ENCODE results near the gene NECAB3. TPM values are rescaled to one million over a fixed set of nuclear protein-coding genes. Genes with fewer than 3 reads are reported as not detected.

Gene NECAB3
- total and polyA plus RNA-seq, 2 of the 13 experiments (the other 11 are each of a cell fraction or from before 2014, with no cell fraction given) = 61.5 to 65.5 TPM

DNA sequence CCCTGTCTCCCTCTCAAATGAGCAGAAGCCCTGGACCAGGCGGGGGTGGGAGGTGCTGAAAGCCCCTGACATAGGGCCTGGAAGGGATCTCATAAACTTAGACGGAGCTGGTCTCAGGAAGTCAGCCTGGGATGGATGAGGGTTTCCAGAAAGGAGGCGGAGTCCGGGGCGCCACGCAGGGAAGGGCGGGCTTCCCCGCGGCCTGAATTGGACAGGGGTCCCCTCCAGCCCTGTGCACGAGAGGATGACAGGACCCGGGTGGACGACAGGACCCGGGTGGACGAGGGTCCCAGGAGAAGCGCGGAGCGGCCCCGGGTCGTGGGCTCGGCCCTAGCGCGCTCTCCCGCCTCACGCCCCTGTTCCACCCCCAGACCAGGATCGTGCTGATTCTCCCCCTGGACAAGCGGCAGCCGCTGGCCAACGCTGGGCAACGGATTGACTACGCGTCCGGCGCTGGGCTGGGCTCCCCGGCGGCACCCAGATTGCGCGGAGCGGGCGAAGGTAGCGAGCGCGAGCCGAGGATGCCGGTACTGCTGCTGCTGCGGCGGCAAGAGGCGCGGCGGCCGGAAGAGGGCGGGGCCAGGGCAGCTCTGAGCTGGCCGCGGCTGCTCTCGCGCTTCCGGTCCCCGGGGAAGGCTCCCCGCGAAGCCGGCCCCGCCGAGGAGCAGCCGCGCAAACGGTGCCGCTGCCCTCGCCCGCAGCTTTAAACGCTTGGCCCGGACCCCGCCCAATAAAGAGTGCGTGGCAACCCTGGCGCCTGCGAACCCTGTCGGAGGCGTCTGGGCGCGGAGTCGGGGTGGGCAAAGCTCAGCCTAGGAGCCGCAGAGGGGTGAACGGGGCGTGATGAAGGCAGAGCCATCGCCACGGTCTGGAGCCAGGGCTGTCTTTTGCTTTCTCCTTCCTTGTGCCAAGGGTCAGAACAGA is 10.8 kb downstream of the NECAB3 start (continued):
- TF ChIP-seq, protein P1, sequence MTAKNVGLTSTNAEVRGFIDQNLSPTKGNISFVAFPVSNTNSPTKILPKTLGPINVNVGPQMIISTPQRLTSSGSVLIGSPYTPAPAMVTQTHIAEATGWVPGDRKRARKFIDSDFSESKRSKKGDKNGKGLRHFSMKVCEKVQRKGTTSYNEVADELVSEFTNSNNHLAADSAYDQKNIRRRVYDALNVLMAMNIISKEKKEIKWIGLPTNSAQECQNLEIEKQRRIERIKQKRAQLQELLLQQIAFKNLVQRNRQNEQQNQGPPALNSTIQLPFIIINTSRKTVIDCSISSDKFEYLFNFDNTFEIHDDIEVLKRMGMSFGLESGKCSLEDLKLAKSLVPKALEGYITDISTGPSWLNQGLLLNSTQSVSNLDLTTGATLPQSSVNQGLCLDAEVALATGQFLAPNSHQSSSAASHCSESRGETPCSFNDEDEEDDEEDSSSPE (CRISPR knock-in tag; IDR thresholded peaks at IDR 0.05) = peak; percentile 87
- TF ChIP-seq, protein P2, sequence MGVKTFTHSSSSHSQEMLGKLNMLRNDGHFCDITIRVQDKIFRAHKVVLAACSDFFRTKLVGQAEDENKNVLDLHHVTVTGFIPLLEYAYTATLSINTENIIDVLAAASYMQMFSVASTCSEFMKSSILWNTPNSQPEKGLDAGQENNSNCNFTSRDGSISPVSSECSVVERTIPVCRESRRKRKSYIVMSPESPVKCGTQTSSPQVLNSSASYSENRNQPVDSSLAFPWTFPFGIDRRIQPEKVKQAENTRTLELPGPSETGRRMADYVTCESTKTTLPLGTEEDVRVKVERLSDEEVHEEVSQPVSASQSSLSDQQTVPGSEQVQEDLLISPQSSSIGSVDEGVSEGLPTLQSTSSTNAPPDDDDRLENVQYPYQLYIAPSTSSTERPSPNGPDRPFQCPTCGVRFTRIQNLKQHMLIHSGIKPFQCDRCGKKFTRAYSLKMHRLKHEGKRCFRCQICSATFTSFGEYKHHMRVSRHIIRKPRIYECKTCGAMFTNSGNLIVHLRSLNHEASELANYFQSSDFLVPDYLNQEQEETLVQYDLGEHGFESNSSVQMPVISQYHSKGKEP (CRISPR knock-in tag; IDR thresholded peaks at IDR 0.05) = no peak
- TF ChIP-seq RARG (CRISPR knock-in tag; IDR thresholded peaks at IDR 0.05; ENCODE audit: low read depth) (no peak; the same call in 1 of the 2 replicates), ZNF10 (CRISPR knock-in tag; IDR thresholded peaks at IDR 0.05; ENCODE audit: borderline replicate concordance, low read depth) (no peak), ZNF749 (CRISPR knock-in tag; IDR thresholded peaks at IDR 0.05; ENCODE audit: borderline replicate concordance) (peak; percentile 98), HMG20B (CRISPR knock-in tag; conservative IDR thresholded peaks at IDR 0.05) (no peak), ZNF607 (CRISPR knock-in tag; IDR thresholded peaks at IDR 0.05; ENCODE audit: borderline replicate concordance) (peak; percentile 41; the same call in 1 of the 2 replicates), ZNF652 (CRISPR knock-in tag; IDR thresholded peaks at IDR 0.05; ENCODE audit: borderline replicate concordance, low read depth) (no peak), HOXD1 (CRISPR knock-in tag; IDR thresholded peaks at IDR 0.05) (0 out of 2 replicates have a peak, but pooled peaks have one; percentile 16), CBX1 (IDR thresholded peaks at IDR 0.05; ENCODE audit: low read depth) (peak; percentile 89), SIX4 (CRISPR knock-in tag; IDR thresholded peaks at IDR 0.05) (no peak), RFX5 (IDR thresholded peaks at IDR 0.05; ENCODE audit: low read depth, low read length) (no peak)
- TF ChIP-seq, protein P3, sequence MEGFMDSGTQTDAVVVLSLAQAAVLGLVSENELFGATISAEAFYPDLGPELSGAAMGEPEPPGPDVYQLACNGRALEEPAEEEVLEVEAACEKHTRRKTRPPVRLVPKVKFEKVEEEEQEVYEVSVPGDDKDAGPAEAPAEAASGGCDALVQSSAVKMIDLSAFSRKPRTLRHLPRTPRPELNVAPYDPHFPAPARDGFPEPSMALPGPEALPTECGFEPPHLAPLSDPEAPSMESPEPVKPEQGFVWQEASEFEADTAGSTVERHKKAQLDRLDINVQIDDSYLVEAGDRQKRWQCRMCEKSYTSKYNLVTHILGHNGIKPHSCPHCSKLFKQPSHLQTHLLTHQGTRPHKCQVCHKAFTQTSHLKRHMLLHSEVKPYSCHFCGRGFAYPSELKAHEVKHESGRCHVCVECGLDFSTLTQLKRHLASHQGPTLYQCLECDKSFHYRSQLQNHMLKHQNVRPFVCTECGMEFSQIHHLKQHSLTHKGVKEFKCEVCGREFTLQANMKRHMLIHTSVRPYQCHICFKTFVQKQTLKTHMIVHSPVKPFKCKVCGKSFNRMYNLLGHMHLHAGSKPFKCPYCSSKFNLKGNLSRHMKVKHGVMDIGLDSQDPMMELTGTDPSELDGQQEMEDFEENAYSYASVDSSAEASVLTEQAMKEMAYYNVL (CRISPR knock-in tag; IDR thresholded peaks at IDR 0.05; ENCODE audit: borderline replicate concordance) = peak; percentile 23; the same call in 1 of the 2 replicates
- TF ChIP-seq, protein P4, sequence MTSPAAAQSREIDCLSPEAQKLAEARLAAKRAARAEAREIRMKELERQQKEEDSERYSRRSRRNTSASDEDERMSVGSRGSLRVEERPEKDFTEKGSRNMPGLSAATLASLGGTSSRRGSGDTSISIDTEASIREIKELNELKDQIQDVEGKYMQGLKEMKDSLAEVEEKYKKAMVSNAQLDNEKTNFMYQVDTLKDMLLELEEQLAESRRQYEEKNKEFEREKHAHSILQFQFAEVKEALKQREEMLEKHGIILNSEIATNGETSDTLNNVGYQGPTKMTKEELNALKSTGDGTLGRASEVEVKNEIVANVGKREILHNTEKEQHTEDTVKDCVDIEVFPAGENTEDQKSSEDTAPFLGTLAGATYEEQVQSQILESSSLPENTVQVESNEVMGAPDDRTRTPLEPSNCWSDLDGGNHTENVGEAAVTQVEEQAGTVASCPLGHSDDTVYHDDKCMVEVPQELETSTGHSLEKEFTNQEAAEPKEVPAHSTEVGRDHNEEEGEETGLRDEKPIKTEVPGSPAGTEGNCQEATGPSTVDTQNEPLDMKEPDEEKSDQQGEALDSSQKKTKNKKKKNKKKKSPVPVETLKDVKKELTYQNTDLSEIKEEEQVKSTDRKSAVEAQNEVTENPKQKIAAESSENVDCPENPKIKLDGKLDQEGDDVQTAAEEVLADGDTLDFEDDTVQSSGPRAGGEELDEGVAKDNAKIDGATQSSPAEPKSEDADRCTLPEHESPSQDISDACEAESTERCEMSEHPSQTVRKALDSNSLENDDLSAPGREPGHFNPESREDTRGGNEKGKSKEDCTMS (CRISPR knock-in tag; conservative IDR thresholded peaks at IDR 0.05) = no peak
- TF ChIP-seq, protein P5, sequence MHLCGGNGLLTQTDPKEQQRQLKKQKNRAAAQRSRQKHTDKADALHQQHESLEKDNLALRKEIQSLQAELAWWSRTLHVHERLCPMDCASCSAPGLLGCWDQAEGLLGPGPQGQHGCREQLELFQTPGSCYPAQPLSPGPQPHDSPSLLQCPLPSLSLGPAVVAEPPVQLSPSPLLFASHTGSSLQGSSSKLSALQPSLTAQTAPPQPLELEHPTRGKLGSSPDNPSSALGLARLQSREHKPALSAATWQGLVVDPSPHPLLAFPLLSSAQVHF (CRISPR knock-in tag; IDR thresholded peaks at IDR 0.05) = peak; percentile 91
- TF ChIP-seq, protein P6, sequence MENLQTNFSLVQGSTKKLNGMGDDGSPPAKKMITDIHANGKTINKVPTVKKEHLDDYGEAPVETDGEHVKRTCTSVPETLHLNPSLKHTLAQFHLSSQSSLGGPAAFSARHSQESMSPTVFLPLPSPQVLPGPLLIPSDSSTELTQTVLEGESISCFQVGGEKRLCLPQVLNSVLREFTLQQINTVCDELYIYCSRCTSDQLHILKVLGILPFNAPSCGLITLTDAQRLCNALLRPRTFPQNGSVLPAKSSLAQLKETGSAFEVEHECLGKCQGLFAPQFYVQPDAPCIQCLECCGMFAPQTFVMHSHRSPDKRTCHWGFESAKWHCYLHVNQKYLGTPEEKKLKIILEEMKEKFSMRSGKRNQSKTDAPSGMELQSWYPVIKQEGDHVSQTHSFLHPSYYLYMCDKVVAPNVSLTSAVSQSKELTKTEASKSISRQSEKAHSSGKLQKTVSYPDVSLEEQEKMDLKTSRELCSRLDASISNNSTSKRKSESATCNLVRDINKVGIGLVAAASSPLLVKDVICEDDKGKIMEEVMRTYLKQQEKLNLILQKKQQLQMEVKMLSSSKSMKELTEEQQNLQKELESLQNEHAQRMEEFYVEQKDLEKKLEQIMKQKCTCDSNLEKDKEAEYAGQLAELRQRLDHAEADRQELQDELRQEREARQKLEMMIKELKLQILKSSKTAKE (CRISPR knock-in tag; IDR thresholded peaks at IDR 0.05; ENCODE audit: borderline replicate concordance) = peak; percentile 42; the same call in 1 of the 2 replicates
